SU-DHL-6 (cell line): ENCODE results near the gene TAS2R20.

Experiments used
- EZH2phosphoT487 ChIP-seq: fragments of 200-600 bp; sonication (generic), shearing (Covaris generic); conservative IDR thresholded peaks from 2 replicates; pipeline ENCODE4 v1.6.1; 2018; ENCODE audit warnings: mild to moderate bottlenecking, antibody characterized with exemption, low read length, moderate library complexity, mixed read lengths
- TF ChIP-seq, protein P1 (sequence below): fragments of 200-600 bp; sonication (generic); IDR thresholded peaks from one replicate; pipeline ENCODE4 v1.5.1; 2017; ENCODE audit warnings: antibody characterized with exemption, mild to moderate bottlenecking, low read length, moderate library complexity; ENCODE audit not compliant: insufficient read depth, poor library complexity, severe bottlenecking

- TF ChIP-seq, protein P1, sequence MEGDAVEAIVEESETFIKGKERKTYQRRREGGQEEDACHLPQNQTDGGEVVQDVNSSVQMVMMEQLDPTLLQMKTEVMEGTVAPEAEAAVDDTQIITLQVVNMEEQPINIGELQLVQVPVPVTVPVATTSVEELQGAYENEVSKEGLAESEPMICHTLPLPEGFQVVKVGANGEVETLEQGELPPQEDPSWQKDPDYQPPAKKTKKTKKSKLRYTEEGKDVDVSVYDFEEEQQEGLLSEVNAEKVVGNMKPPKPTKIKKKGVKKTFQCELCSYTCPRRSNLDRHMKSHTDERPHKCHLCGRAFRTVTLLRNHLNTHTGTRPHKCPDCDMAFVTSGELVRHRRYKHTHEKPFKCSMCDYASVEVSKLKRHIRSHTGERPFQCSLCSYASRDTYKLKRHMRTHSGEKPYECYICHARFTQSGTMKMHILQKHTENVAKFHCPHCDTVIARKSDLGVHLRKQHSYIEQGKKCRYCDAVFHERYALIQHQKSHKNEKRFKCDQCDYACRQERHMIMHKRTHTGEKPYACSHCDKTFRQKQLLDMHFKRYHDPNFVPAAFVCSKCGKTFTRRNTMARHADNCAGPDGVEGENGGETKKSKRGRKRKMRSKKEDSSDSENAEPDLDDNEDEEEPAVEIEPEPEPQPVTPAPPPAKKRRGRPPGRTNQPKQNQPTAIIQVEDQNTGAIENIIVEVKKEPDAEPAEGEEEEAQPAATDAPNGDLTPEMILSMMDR: no peak
- no peak for TF ChIP-seq EZH2phosphoT487
Observed at GRCh38 chr12:10998204-10998603, at the start of gene TAS2R20.
